ENCODE results near the gene TBL1X. TPM values are rescaled to one million over a fixed set of nuclear protein-coding genes. Genes with fewer than 3 reads are reported as not detected.

TBL1X gene
- total RNA-seq, 5 donors from 2014 or later (not counting 1 experiment from before 2014, with no cell fraction given) = 21.0 to 50.8 (median 40.5) TPM

DNA sequence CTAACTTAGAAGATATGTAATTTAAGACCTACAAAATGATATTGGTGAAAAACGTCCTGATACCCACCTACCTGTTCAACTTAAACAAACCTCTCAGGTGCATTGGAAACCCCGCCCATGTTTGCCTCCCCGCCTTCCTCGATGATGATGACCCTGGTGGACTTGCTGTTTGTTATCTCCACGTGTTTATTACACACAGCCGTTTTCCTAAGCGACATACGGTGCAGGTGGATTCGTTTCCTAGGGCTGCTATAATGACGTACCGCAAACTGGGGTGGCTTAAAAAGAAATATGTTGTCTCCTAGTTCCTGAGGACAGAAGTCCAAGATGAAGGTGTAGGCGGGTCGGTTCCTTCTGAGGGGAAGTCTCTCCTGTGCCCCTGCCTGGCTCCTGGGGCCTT lies 190.1 kb downstream of the TBL1X start:
- no peak for DNase-seq
- H3K4me3 Mint-ChIP-seq = no peak overlapping the region
- H3K27me3 Mint-ChIP-seq = no peaks in the 10 kb centered on the region
- H3K36me3 ChIP-seq (ENCODE audit: control insufficient read depth in 2 of 2, extremely low read depth in 1 of 2, insufficient read depth in 1 of 2, low read length in 1 of 2) = peaks cover 3 to 13% of the 10 kb centered on the region in 2 donors
- H3K4me3 ChIP-seq (ENCODE audit: control insufficient read depth in 1 of 2, extremely low read depth in 1 of 2, low read length in 1 of 2) = no peak overlapping the region
- H3K4me1 Mint-ChIP-seq = peaks cover 0 to 2% (median 2%) of the 10 kb centered on the region in 3 donors
- H3K9me3 ChIP-seq = no peaks in the 10 kb centered on the region
- H3K27ac Mint-ChIP-seq = no peak overlapping the region
- H3K4me1 ChIP-seq (ENCODE audit: control insufficient read depth in 1 of 2, extremely low read depth in 1 of 2, insufficient read depth in 2 of 2, low read length in 2 of 2) = no peaks in the 10 kb centered on the region
- H3K36me3 Mint-ChIP-seq = peaks cover 37% of the 10 kb centered on the region
- 98% methylated on average over 8 of the region's 13 CpGs for WGBS (ENCODE audit: insufficient coverage)
- POLR2A ChIA-PET = no interaction called here
- ATAC-seq (replicated peaks in 1 of 4) = no peak
- H3K9me3 Mint-ChIP-seq = no peaks in the 10 kb centered on the region
- H3K27ac ChIP-seq (ENCODE audit: low read length) = no peak overlapping the region
- H3K27me3 ChIP-seq (replicated peaks in 1 of 2; ENCODE audit: control insufficient read depth in 2 of 2, extremely low read depth in 1 of 2, insufficient read depth in 2 of 2, low read length in 1 of 2) = no peaks in the 10 kb centered on the region
- CTCF ChIA-PET = no interaction called here

DNA sequence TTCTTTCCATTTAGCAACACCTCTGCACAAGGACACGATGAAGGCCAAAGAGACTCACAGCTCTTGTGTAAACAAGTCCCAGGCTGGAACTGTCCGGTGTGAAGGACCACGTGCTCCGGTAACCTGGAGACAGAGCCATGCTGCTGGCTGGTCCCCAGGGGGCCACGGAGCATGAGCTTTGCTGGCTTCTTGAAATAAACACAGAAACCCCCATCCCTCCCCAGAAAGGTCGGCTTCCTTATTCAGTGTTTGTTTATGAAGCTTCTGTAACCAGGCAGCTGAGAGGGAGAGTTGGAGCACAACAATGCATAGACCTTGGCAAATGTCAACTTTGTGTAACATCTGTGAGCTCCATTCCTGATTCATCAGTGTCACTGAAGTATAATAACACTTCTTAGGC lies 191.4 kb downstream of the TBL1X start:
- H3K36me3 ChIP-seq (ENCODE audit: control insufficient read depth in 2 of 2, extremely low read depth in 1 of 2, insufficient read depth in 1 of 2, low read length in 1 of 2) = peaks cover 3 to 16% of the 10 kb centered on the region in 2 donors

DNA sequence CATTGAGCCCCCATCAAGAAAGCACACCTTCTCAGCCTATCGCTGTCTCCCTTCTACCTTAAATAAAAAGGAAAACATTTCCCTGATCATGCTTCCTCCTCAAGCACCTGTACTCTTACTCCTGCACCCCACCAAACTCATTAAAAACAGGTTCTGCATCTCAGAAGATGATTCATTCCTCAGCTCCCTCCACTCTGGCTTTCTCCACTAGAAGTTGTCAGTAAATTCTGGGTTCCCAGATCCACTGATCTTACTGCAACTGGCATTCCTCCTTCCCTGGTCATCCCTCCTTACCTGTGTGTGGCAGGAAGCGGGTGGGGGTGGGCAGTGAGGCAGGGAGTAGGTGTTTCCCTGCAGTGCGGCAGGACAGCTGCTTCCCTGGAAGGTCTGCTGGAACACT lies 192.0 kb downstream of the TBL1X start:
- WGBS (ENCODE audit: insufficient coverage) = no CpG with 5 or more reads among the region's 3 CpGs
- Histone ChIP-seq H3K4me3 (ENCODE audit: control insufficient read depth in 1 of 2, extremely low read depth in 1 of 2, low read length in 1 of 2) (no peak overlapping the region), H3K4me1 (ENCODE audit: control insufficient read depth in 1 of 2, extremely low read depth in 1 of 2, insufficient read depth in 2 of 2, low read length in 2 of 2) (no peaks in the 10 kb centered on the region), H3K27me3 (replicated peaks in 1 of 2; ENCODE audit: control insufficient read depth in 2 of 2, extremely low read depth in 1 of 2, insufficient read depth in 2 of 2, low read length in 1 of 2) (no peaks in the 10 kb centered on the region), H3K27ac (ENCODE audit: low read length) (no peak overlapping the region), H3K36me3 (ENCODE audit: control insufficient read depth in 2 of 2, extremely low read depth in 1 of 2, insufficient read depth in 1 of 2, low read length in 1 of 2) (peaks cover 3 to 16% of the 10 kb centered on the region in 2 donors), H3K9me3 (no peaks in the 10 kb centered on the region)
- POLR2A ChIA-PET = no interaction called here
- CTCF ChIA-PET = interaction anchor here in 1 of 2 donors (0.5 kb wide), 1 partner anchor 639 kb away, joined by 3 read pairs; no protein-coding TSS in a partner anchor
- Mint-ChIP-seq H3K4me3 (no peak overlapping the region), H3K27me3 (no peaks in the 10 kb centered on the region), H3K36me3 (peaks cover 43% of the 10 kb centered on the region), H3K9me3 (no peaks in the 10 kb centered on the region), H3K27ac (no peak overlapping the region), H3K4me1 (no peaks in the 10 kb centered on the region)
- ATAC-seq (replicated peaks in 1 of 4) = no peak
- no peak for DNase-seq

More for the DNA sequence above, 191.4 kb downstream of the TBL1X start:
- no peak overlapping the region for H3K27ac ChIP-seq (ENCODE audit: low read length)
- DNase-seq (no peak), ATAC-seq (replicated peaks in 1 of 4) (no peak)
- no peaks in the 10 kb centered on the region for H3K27me3 ChIP-seq (replicated peaks in 1 of 2; ENCODE audit: control insufficient read depth in 2 of 2, extremely low read depth in 1 of 2, insufficient read depth in 2 of 2, low read length in 1 of 2)
- peaks cover 43% of the 10 kb centered on the region for H3K36me3 Mint-ChIP-seq
- no peaks in the 10 kb centered on the region for H3K9me3 ChIP-seq
- no peaks in the 10 kb centered on the region for H3K4me1 ChIP-seq (ENCODE audit: control insufficient read depth in 1 of 2, extremely low read depth in 1 of 2, insufficient read depth in 2 of 2, low read length in 2 of 2)
- no peak overlapping the region for H3K4me3 Mint-ChIP-seq
- no peaks in the 10 kb centered on the region for H3K27me3 Mint-ChIP-seq
- no peaks in the 10 kb centered on the region for H3K9me3 Mint-ChIP-seq
- H3K27ac Mint-ChIP-seq = no peak overlapping the region
- H3K4me1 Mint-ChIP-seq = no peaks in the 10 kb centered on the region
- POLR2A ChIA-PET = no interaction called here
- no peak overlapping the region for H3K4me3 ChIP-seq (ENCODE audit: control insufficient read depth in 1 of 2, extremely low read depth in 1 of 2, low read length in 1 of 2)
- CTCF ChIA-PET = interaction anchor here in 1 of 2 donors (0.5 kb wide), 1 partner anchor 639 kb away, joined by 3 read pairs; no protein-coding TSS in a partner anchor
- WGBS (ENCODE audit: insufficient coverage) = no CpG with 5 or more reads among the region's 6 CpGs

DNA sequence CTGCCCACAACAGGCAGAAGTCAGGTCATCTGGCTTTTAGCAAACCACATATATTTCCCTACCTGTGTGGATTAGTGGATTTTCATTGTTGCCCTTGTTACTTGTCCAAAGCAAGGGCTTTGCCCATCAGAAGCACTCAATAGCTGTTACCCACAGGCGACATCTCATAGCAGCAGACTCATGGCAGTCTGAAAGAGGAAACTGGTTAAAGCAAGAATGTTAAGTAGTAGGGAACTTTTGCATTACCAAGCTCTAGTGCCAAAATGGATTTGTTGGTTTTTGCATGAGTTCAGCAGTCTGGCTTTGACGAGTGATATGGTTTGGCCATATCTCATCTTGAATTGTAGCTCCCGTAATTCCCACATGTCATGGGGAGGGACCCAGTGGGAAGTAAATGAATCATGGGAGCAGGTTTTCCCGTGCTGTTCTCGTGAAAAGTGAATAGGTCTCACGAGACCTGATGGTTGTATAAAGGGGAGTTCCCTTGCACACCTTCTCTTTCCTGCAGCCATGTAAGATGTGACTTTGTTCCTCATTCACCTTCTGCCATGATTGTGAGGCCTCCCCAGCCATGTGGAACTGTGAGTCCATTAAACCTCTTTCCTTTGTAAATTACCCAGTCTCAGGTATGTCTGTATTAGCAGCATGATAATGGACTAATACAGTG lies 192.9 kb downstream of the TBL1X start:
- no peak overlapping the region for H3K4me3 ChIP-seq (ENCODE audit: control insufficient read depth in 1 of 2, extremely low read depth in 1 of 2, low read length in 1 of 2)
- CTCF ChIA-PET = no interaction called here
- no peaks in the 10 kb centered on the region for H3K4me1 Mint-ChIP-seq
- H3K36me3 Mint-ChIP-seq = peaks cover 48% of the 10 kb centered on the region
- peaks cover 3 to 16% of the 10 kb centered on the region in 2 donors for H3K36me3 ChIP-seq (ENCODE audit: control insufficient read depth in 2 of 2, extremely low read depth in 1 of 2, insufficient read depth in 1 of 2, low read length in 1 of 2)
- no peaks in the 10 kb centered on the region for H3K4me1 ChIP-seq (ENCODE audit: control insufficient read depth in 1 of 2, extremely low read depth in 1 of 2, insufficient read depth in 2 of 2, low read length in 2 of 2)
- H3K27ac ChIP-seq (ENCODE audit: low read length) = no peak overlapping the region
- H3K9me3 ChIP-seq = no peaks in the 10 kb centered on the region
- POLR2A ChIA-PET = no interaction called here
- 100% methylated on average over 1 of the region's 6 CpGs for WGBS (ENCODE audit: insufficient coverage)
- H3K4me3 Mint-ChIP-seq = no peak overlapping the region
- DNase-seq (no peak), ATAC-seq (replicated peaks in 1 of 4) (no peak)
- H3K9me3 Mint-ChIP-seq = no peaks in the 10 kb centered on the region
- no peak overlapping the region for H3K27ac Mint-ChIP-seq
- no peaks in the 10 kb centered on the region for H3K27me3 Mint-ChIP-seq
- H3K27me3 ChIP-seq (replicated peaks in 1 of 2; ENCODE audit: control insufficient read depth in 2 of 2, extremely low read depth in 1 of 2, insufficient read depth in 2 of 2, low read length in 1 of 2) = no peaks in the 10 kb centered on the region

DNA sequence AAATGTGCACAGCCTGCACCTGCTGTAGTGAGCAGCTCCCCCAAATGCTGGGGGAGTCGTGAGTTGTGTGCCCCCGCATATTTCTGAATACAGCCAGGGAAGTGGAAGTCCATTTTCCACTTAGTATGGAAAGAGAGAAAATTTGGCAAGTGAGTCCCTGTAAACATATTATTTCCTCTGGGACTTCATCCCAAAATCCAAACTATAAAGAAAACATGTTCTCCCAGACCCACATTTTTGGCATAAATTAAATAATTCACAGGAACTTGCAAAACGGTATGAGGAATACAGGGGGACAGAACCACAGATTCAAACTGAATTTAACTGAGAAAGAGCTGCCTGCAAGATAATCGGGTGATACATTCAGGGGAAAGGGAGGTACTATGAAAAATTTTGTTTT lies 193.6 kb downstream of the TBL1X start:
- Mint-ChIP-seq H3K27ac (no peak overlapping the region), H3K9me3 (no peaks in the 10 kb centered on the region), H3K4me3 (no peak overlapping the region), H3K36me3 (peaks cover 47% of the 10 kb centered on the region), H3K4me1 (no peaks in the 10 kb centered on the region), H3K27me3 (no peaks in the 10 kb centered on the region)
- DNase-seq (no peak), ATAC-seq (replicated peaks in 1 of 4) (no peak)
- Histone ChIP-seq H3K27ac (ENCODE audit: low read length) (no peak overlapping the region), H3K4me1 (ENCODE audit: control insufficient read depth in 1 of 2, extremely low read depth in 1 of 2, insufficient read depth in 2 of 2, low read length in 2 of 2) (no peaks in the 10 kb centered on the region), H3K36me3 (ENCODE audit: control insufficient read depth in 2 of 2, extremely low read depth in 1 of 2, insufficient read depth in 1 of 2, low read length in 1 of 2) (peaks cover 3 to 16% of the 10 kb centered on the region in 2 donors), H3K4me3 (ENCODE audit: control insufficient read depth in 1 of 2, extremely low read depth in 1 of 2, low read length in 1 of 2) (no peak overlapping the region), H3K27me3 (replicated peaks in 1 of 2; ENCODE audit: control insufficient read depth in 2 of 2, extremely low read depth in 1 of 2, insufficient read depth in 2 of 2, low read length in 1 of 2) (no peaks in the 10 kb centered on the region), H3K9me3 (no peaks in the 10 kb centered on the region)
- POLR2A ChIA-PET = no interaction called here
- CTCF ChIA-PET = no interaction called here
- no CpG with 5 or more reads among the region's 4 CpGs for WGBS (ENCODE audit: insufficient coverage)

DNA sequence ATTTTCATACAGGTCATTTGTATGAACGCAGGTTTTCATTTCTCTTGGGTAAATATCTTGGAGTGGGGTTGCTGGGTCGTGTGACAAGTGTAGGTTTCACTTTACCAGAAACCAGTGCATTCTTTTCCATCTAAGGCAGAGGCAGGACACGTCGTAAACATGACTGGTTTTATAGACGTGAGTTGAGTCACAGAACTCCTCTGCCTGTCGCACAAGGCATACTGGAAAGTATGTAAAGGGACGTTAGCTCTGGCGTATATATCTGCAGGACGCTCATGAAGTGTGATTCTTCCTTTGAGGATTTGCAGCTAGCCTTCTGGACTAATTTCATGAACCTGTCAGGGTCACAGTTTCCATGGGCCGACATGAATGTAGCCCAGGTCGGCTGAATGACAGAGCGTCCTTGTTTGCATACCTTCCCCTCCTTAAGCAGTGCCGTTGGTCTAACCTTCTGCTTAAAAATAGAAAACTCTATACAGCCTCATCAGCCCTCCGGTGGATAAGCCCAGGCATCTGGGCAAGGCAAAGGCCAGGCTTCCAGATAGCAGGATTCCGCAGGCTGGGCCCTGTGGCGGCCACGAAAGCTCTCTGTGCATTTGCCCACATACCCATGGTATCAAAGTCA lies 194.8 kb downstream of the TBL1X start:
- H3K4me1 ChIP-seq (ENCODE audit: control insufficient read depth in 1 of 2, extremely low read depth in 1 of 2, insufficient read depth in 2 of 2, low read length in 2 of 2) = no peaks in the 10 kb centered on the region
- 88% methylated on average over 8 of the region's 17 CpGs for WGBS (ENCODE audit: insufficient coverage)
- H3K27ac ChIP-seq (ENCODE audit: low read length) = no peak overlapping the region
- H3K4me3 ChIP-seq (ENCODE audit: control insufficient read depth in 1 of 2, extremely low read depth in 1 of 2, low read length in 1 of 2) = no peak overlapping the region
- Mint-ChIP-seq H3K4me1 (no peaks in the 10 kb centered on the region), H3K4me3 (no peak overlapping the region), H3K36me3 (peaks cover 38% of the 10 kb centered on the region), H3K27ac (no peak overlapping the region), H3K9me3 (no peaks in the 10 kb centered on the region), H3K27me3 (no peaks in the 10 kb centered on the region)
- POLR2A ChIA-PET = no interaction called here
- CTCF ChIA-PET = no interaction called here
- DNase-seq = no peak
- H3K36me3 ChIP-seq (ENCODE audit: control insufficient read depth in 2 of 2, extremely low read depth in 1 of 2, insufficient read depth in 1 of 2, low read length in 1 of 2) = peaks cover 3 to 15% of the 10 kb centered on the region in 2 donors
- H3K9me3 ChIP-seq = no peaks in the 10 kb centered on the region
- no peak for ATAC-seq (replicated peaks in 1 of 4)
- no peaks in the 10 kb centered on the region for H3K27me3 ChIP-seq (replicated peaks in 1 of 2; ENCODE audit: control insufficient read depth in 2 of 2, extremely low read depth in 1 of 2, insufficient read depth in 2 of 2, low read length in 1 of 2)

All from T-cell (primary cell).